CD14-positive monocyte (primary cell): ENCODE data around the gene SSR4. TPM values are rescaled to one million over a fixed set of nuclear protein-coding genes. Genes with fewer than 3 reads are reported as not detected.
A peak's percentile ranks its signal among the peaks of the same experiment; 100 is the strongest.

Experiments
- DNase-seq, 3 donors: peaks; one replicate each; pipeline ENCODE4 v3.0.0-alpha.2; 2011 to 2022
- H2AFZ ChIP-seq: 2 replicates; pipeline ENCODE4 v1.6.0; 2012; ENCODE audit warnings: mild to moderate bottlenecking, low read depth, low read length, inconsistent platforms; ENCODE audit not compliant: insufficient read depth, poor library complexity, severe bottlenecking
- H3K27ac ChIP-seq, 2 donors: 1 replicate in 1 of 2; 2 replicates in 1 of 2; pipeline ENCODE4 v1.5.1; 2012 to 2013; ENCODE audit warnings: low read length in 2 of 2, control low read depth in 1 of 2, inconsistent platforms in 1 of 2, low read depth in 1 of 2, mild to moderate bottlenecking in 1 of 2
- H3K27me3 ChIP-seq, 2 donors: one replicate each; pipeline versions ENCODE4 v1.6.0 to v1.6.1; 2011 to 2013; ENCODE audit warnings: low read length in 2 of 2; ENCODE audit not compliant: control insufficient read depth in 2 of 2, insufficient read depth in 2 of 2
- H3K36me3 ChIP-seq, 2 donors: replicated peaks in 1 of 2; 1 replicate in 1 of 2; 2 replicates in 1 of 2; pipeline versions ENCODE4 v1.5.1 to v1.6.1; 2012 to 2013; ENCODE audit warnings: low read length in 2 of 2, control low read depth in 1 of 2, inconsistent platforms in 1 of 2, mild to moderate bottlenecking in 1 of 2; ENCODE audit not compliant: insufficient read depth in 2 of 2, control insufficient read depth in 1 of 2
- H3K4me1 ChIP-seq, 2 donors: 1 replicate in 1 of 2; 2 replicates in 1 of 2; pipeline versions ENCODE4 v1.5.1 to v1.6.1; 2012 to 2013; ENCODE audit warnings: low read length in 2 of 2, control low read depth in 1 of 2, inconsistent platforms in 1 of 2, mild to moderate bottlenecking in 1 of 2, moderate library complexity in 1 of 2; ENCODE audit not compliant: insufficient read depth in 2 of 2, control insufficient read depth in 1 of 2
- H3K4me2 ChIP-seq: replicated peaks from 2 replicates; pipeline ENCODE3; 2012; ENCODE audit warnings: low read length, moderate library complexity, mild to moderate bottlenecking; ENCODE audit not compliant: poor library complexity, severe bottlenecking; ENCODE audit errors: extremely low read depth
- H3K4me3 ChIP-seq, 3 experiments: fragments of 200-600 bp in 1 of 3; sonication (generic) in 1 of 3; replicated peaks in 1 of 3; 1 replicate in 2 of 3; 2 replicates in 1 of 3; pipeline ENCODE4 v1.5.1; 2011 to 2013; ENCODE audit warnings: low read length in 3 of 3, mild to moderate bottlenecking in 3 of 3, control low read depth in 2 of 3, low read depth in 2 of 3, inconsistent platforms in 1 of 3, moderate library complexity in 1 of 3
- H3K79me2 ChIP-seq: 2 replicates; pipeline ENCODE4 v1.6.0; 2012; ENCODE audit warnings: mild to moderate bottlenecking, control low read depth, inconsistent platforms, low read length, moderate library complexity; ENCODE audit not compliant: insufficient read depth
- H3K9ac ChIP-seq: 2 replicates; pipeline ENCODE4 v1.6.0; 2017; ENCODE audit warnings: low read length, mild to moderate bottlenecking; ENCODE audit not compliant: insufficient read depth, poor library complexity, severe bottlenecking
- H3K9me3 ChIP-seq, 2 donors: replicated peaks in 1 of 2; 1 replicate in 1 of 2; 2 replicates in 1 of 2; pipeline versions ENCODE4 v1.5.1 to v1.6.1; 2012 to 2013; ENCODE audit warnings: low read length in 2 of 2, control low read depth in 1 of 2; ENCODE audit not compliant: control insufficient read depth in 1 of 2, insufficient read depth in 1 of 2
- H4K20me1 ChIP-seq: 2 replicates; pipeline ENCODE4 v1.6.0; 2012; ENCODE audit warnings: mild to moderate bottlenecking, low read length, control low read depth, moderate library complexity; ENCODE audit not compliant: insufficient read depth
- H3K27ac Mint-ChIP-seq, 7 donors: one replicate each; pipeline ENCODE4 v1.8.0; 2020; ENCODE audit warnings: mild to moderate bottlenecking in 7 of 7, mixed read lengths in 7 of 7, moderate library complexity in 6 of 7, inconsistent platforms in 2 of 7
- H3K27me3 Mint-ChIP-seq, 3 donors: one replicate each; pipeline ENCODE4 v1.8.0; 2021 to 2022; ENCODE audit warnings: low read depth in 3 of 3, mild to moderate bottlenecking in 3 of 3, mixed read lengths in 3 of 3, moderate library complexity in 3 of 3, inconsistent platforms in 1 of 3
- H3K36me3 Mint-ChIP-seq, 2 donors: one replicate each; pipeline ENCODE4 v1.8.0; 2020; ENCODE audit warnings: mixed read lengths in 2 of 2, inconsistent platforms in 1 of 2, mild to moderate bottlenecking in 1 of 2
- H3K4me1 Mint-ChIP-seq: one replicate; pipeline ENCODE4 v1.8.0; 2020; ENCODE audit warnings: mild to moderate bottlenecking, mixed read lengths
- H3K4me3 Mint-ChIP-seq, 2 donors: one replicate each; pipeline ENCODE4 v1.8.0; 2020; ENCODE audit warnings: mild to moderate bottlenecking in 2 of 2, mixed read lengths in 2 of 2, moderate library complexity in 1 of 2
- H3K9me3 Mint-ChIP-seq, 7 donors: one replicate each; pipeline ENCODE4 v1.8.0; 2020 to 2022; ENCODE audit warnings: mixed read lengths in 7 of 7, mild to moderate bottlenecking in 6 of 7, moderate library complexity in 6 of 7, inconsistent platforms in 2 of 7
- WGBS: methylation state at CpG from one replicate; pipeline ENCODE4 v1.1.5; 2013; ENCODE audit warnings: missing lambda C conversion rate; ENCODE audit not compliant: insufficient coverage; 5-methylcytosine and 5-hydroxymethylcytosine counted together
- intact Hi-C, 2 donors: fragments of 100-400 bp; cut with micrococcal nuclease; formaldehyde crosslinking; loops; one replicate each; pipeline versions ENCODE4 v1.15.0 to v1.15.1; 2023
- polyA plus RNA-seq, 3 donors: library from polyadenylated mRNA; depleted of rRNA in 1 of 3; unstranded in 2 of 3; stranded (reverse) in 1 of 3; fragments of 300-500 nt in 2 of 3; fragments of >200 nt in 1 of 3; fragmentation: Illumina TruSeq in 2 of 3; gene quantifications; 1 replicate in 2 of 3; 2 replicates in 1 of 3; pipeline ENCODE4 v1.2.3, GENCODE V29; 2012 to 2021
- TF ChIP-seq, protein P1 (sequence below): fragments of 200-600 bp; IDR thresholded peaks from one replicate; pipeline ENCODE4 v1.8.0; 2022; ENCODE audit warnings: antibody characterized with exemption, mild to moderate bottlenecking

Gene SSR4
- polyA plus RNA-seq, 3 donors: 201 to 419 (median 362) TPM

GRCh38 chrX:153794897-153795816 is 689 bp downstream of the SSR4 start:
- intact Hi-C loops: loop anchor here (5.0 to 10.0 kb wide), 4 partner anchors 130 to 840 kb away; partner anchors contain the start of gene ARHGAP4 (in 2 of the 2)
- Histone ChIP-seq H3K4me1 (peaks cover 21 to 35% of the 10 kb centered on the region in 2 donors), H3K4me3 (peak overlapping the region; percentile 42 to 85 (median 76)), H3K9me3 (peaks cover 0 to 15% of the 10 kb centered on the region in 2 donors), H2AFZ (peak overlapping the region; percentile 74), H3K27ac (peak overlapping the region; percentile 85), H3K4me2 (peak overlapping the region; percentile 78), H3K9ac (peak overlapping the region; percentile 84), H4K20me1 (peaks cover 31% of the 10 kb centered on the region), H3K36me3 (peaks cover 37 to 47% of the 10 kb centered on the region in 2 donors), H3K79me2 (peaks cover 51% of the 10 kb centered on the region), H3K27me3 (no peaks in the 10 kb centered on the region)
- H3K36me3 Mint-ChIP-seq: peaks cover 27 to 56% of the 10 kb centered on the region in 2 donors
- TF ChIP-seq, protein P1, sequence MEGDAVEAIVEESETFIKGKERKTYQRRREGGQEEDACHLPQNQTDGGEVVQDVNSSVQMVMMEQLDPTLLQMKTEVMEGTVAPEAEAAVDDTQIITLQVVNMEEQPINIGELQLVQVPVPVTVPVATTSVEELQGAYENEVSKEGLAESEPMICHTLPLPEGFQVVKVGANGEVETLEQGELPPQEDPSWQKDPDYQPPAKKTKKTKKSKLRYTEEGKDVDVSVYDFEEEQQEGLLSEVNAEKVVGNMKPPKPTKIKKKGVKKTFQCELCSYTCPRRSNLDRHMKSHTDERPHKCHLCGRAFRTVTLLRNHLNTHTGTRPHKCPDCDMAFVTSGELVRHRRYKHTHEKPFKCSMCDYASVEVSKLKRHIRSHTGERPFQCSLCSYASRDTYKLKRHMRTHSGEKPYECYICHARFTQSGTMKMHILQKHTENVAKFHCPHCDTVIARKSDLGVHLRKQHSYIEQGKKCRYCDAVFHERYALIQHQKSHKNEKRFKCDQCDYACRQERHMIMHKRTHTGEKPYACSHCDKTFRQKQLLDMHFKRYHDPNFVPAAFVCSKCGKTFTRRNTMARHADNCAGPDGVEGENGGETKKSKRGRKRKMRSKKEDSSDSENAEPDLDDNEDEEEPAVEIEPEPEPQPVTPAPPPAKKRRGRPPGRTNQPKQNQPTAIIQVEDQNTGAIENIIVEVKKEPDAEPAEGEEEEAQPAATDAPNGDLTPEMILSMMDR: no peak
- peak overlapping the region; percentile 88 to 95 (median 92) for H3K27ac Mint-ChIP-seq
- peak overlapping the region; percentile 86 to 92 for H3K4me3 Mint-ChIP-seq
- WGBS: 17% methylated on average over 23 of the region's 47 CpGs
- H3K9me3 Mint-ChIP-seq: peaks cover 0 to 56% (median 17%) of the 10 kb centered on the region in 7 donors
- H3K4me1 Mint-ChIP-seq: peaks cover 26% of the 10 kb centered on the region
- DNase-seq: peak in 1 of 3 donors; percentile 18
- peaks cover 0 to 13% (median 4%) of the 10 kb centered on the region in 3 donors for H3K27me3 Mint-ChIP-seq

GRCh38 chrX:153797415-153798015 is 3.0 kb downstream of the SSR4 start:
- peaks cover 4 to 12% (median 8%) of the 10 kb centered on the region in 3 donors for H3K27me3 Mint-ChIP-seq
- Histone ChIP-seq H2AFZ (no peak overlapping the region), H3K79me2 (peaks cover 29% of the 10 kb centered on the region), H3K4me2 (no peak overlapping the region), H3K36me3 (peaks cover 24 to 27% of the 10 kb centered on the region in 2 donors), H3K4me3 (no peak overlapping the region), H3K9me3 (peaks cover 0 to 15% of the 10 kb centered on the region in 2 donors), H3K27me3 (no peaks in the 10 kb centered on the region), H3K27ac (no peak overlapping the region), H3K4me1 (peaks cover 18 to 30% of the 10 kb centered on the region in 2 donors), H3K9ac (no peak overlapping the region), H4K20me1 (peaks cover 7% of the 10 kb centered on the region)
- WGBS: 76% methylated on average over 2 of the region's 15 CpGs
- TF ChIP-seq, protein P1: no peak
- intact Hi-C loops: loop anchor here (10.0 kb wide), 2 partner anchors 127 to 843 kb away; partner anchors contain the start of gene ARHGAP4 (in 1 of the 2)
- H3K4me1 Mint-ChIP-seq: peaks cover 24% of the 10 kb centered on the region
- peaks cover 0 to 55% (median 17%) of the 10 kb centered on the region in 7 donors for H3K9me3 Mint-ChIP-seq
- no peak overlapping the region for H3K4me3 Mint-ChIP-seq
- peaks cover 20 to 39% of the 10 kb centered on the region in 2 donors for H3K36me3 Mint-ChIP-seq
- DNase-seq: no peak
- H3K27ac Mint-ChIP-seq: no peak overlapping the region
